BJ (cell line): ENCODE data around the gene PARS2. TPM values are rescaled to one million over a fixed set of nuclear protein-coding genes. Genes with fewer than 3 reads are reported as not detected.
"Not testable (repeated sequence)": the region's sequence is repeated elsewhere in the genome, so short reads cannot be mapped to it uniquely, and the experiment has no call there.

Experiments
- CTCF ChIA-PET: fragments of 350-600 bp; formaldehyde crosslinking; extraction: SDS; loops from one replicate; lab custom pipeline; 2021; ENCODE audit warnings: antibody characterized with exemption, inconsistent platforms; lab: Yijun Ruan, JAX
- POLR2A ChIA-PET: fragments of 300-600 bp; sonication (Branson Sonifier 250); formaldehyde crosslinking; extraction: SDS; loops from one replicate; lab custom pipeline; 2021; ENCODE audit warnings: antibody characterized with exemption; lab: Charles Lee
- DNase-seq: peaks from one replicate; pipeline ENCODE4 v3.0.0-alpha.2; 2011; ENCODE audit warnings: low read depth
- H3K27me3 ChIP-seq: 2 replicates; pipeline ENCODE4 v1.6.0; 2011; ENCODE audit warnings: low read length; ENCODE audit not compliant: control insufficient read depth, insufficient read depth
- H3K36me3 ChIP-seq: 2 replicates; pipeline ENCODE4 v1.5.1; 2011; ENCODE audit warnings: low read length; ENCODE audit not compliant: control insufficient read depth, insufficient read depth
- H3K4me3 ChIP-seq: 2 replicates; pipeline ENCODE4 v1.5.1; 2011; ENCODE audit warnings: low read depth, mild to moderate bottlenecking, control low read depth, low read length
- polyA plus RNA-seq: library from polyadenylated mRNA; depleted of rRNA; stranded (reverse); fragments of >200 nt; gene quantifications from 2 replicates; pipeline ENCODE4 v1.2.3, GENCODE V29; 2011
- TF ChIP-seq, protein P1 (sequence below): IDR thresholded peaks from 2 replicates; pipeline ENCODE4 v1.5.1; 2011; ENCODE audit warnings: low read depth, mild to moderate bottlenecking, control low read depth, inconsistent platforms, low read length, moderate library complexity; ENCODE audit not compliant: insufficient read depth

Gene PARS2
- polyA plus RNA-seq, 1 experiment, result 3.9 TPM

DNA sequence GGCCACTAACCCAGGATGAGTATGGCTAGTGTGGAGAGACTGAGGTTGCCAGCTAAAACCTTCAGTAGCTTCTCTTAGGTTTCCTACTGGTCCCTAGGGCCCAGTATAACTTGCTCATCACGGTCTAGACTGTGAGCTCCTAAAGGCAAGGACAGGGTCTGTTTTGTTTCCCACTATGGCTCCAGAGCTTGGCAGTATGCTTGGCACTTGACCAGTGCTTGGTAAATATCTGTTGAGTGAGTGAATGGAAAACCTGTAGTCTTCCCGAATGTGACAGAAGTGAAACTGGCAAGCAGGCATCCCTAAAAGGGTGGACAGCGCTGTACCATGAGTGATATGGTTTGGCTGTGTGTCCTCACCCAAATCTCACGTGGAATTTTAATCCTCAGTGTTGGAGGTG is 13.1 kb upstream of the PARS2 start:
- no peak for DNase-seq
- no peak overlapping the region for H3K4me3 ChIP-seq
- H3K27me3 ChIP-seq, result peaks cover 20% of the 10 kb centered on the region
- H3K36me3 ChIP-seq, result no peaks in the 10 kb centered on the region
- ChIA-PET POLR2A (no interaction called here), CTCF (no interaction called here)
- TF ChIP-seq, protein P1, sequence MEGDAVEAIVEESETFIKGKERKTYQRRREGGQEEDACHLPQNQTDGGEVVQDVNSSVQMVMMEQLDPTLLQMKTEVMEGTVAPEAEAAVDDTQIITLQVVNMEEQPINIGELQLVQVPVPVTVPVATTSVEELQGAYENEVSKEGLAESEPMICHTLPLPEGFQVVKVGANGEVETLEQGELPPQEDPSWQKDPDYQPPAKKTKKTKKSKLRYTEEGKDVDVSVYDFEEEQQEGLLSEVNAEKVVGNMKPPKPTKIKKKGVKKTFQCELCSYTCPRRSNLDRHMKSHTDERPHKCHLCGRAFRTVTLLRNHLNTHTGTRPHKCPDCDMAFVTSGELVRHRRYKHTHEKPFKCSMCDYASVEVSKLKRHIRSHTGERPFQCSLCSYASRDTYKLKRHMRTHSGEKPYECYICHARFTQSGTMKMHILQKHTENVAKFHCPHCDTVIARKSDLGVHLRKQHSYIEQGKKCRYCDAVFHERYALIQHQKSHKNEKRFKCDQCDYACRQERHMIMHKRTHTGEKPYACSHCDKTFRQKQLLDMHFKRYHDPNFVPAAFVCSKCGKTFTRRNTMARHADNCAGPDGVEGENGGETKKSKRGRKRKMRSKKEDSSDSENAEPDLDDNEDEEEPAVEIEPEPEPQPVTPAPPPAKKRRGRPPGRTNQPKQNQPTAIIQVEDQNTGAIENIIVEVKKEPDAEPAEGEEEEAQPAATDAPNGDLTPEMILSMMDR, result no peak

DNA sequence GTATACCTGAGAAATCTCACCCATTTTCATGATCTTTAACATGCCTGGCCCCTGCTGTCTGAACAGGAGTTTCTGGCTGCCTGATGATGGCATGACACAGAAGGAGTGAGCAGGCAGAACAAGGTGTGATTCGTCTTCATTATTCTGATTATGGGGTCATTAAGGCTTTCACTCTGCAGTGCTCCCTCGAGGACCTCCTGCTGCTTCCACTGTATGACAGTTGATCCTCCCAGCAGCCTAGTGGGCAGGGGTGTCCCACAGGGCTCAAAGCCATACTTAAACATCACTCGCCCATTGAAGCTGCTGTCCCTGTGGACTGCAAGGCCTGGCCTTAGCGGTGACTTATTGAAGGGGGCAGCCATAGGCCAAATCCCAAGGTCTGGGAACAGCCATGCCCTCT is 12.7 kb upstream of the PARS2 start:
- H3K4me3 ChIP-seq, result no peak overlapping the region
- ChIA-PET POLR2A (no interaction called here), CTCF (no interaction called here)
- no peak for DNase-seq
- TF ChIP-seq, protein P1, result no peak
- no peaks in the 10 kb centered on the region for H3K36me3 ChIP-seq
- H3K27me3 ChIP-seq, result peaks cover 17% of the 10 kb centered on the region

DNA sequence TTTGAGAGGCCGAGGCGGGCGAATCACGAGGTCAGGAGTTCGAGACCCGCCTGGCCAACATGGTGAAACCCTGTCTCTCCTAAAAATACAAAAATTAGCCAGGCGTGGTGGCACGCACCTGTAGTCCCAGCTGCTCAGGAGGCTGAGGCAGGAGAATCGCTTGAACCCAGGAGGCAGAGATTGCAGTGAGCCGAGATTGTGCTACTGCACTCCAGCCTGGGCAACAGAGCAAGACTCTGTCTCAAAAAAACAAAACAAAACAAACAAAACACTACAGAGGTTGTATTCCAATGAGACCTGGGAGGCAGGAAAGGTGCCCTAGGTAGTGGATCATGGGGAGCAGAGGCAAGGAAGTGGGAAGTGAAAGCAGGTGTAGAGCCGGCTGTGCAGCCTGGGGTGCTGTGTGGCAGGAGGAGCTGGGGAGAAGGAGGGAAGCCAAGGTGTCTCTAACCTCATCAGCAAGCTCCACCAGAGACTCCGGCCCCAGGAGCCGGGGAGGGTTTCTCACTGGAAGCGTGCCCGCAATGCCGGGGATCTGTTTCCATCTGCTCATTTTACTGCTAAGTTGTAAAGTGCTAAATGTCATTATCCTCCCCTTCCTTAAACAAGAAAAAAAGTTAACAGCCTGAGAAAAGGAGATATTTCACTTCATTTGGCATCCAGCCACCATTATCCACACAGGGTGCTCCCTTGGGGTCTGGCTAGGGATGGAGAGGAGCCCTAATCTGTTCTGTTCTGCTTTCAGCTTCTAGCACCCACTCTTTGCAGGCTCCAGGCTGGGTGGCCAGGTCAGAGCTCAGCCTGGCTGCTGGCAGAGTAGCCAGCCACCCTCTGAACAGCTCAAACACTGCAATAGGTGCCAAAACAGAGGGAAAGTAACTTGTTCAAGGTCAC is 11.8 kb upstream of the PARS2 start:
- H3K4me3 ChIP-seq, POLR2A ChIA-PET, H3K36me3 ChIP-seq, DNase-seq, CTCF ChIA-PET: not testable (repeated sequence)
- H3K27me3 ChIP-seq, result peaks cover 13% of the 10 kb centered on the region

DNA sequence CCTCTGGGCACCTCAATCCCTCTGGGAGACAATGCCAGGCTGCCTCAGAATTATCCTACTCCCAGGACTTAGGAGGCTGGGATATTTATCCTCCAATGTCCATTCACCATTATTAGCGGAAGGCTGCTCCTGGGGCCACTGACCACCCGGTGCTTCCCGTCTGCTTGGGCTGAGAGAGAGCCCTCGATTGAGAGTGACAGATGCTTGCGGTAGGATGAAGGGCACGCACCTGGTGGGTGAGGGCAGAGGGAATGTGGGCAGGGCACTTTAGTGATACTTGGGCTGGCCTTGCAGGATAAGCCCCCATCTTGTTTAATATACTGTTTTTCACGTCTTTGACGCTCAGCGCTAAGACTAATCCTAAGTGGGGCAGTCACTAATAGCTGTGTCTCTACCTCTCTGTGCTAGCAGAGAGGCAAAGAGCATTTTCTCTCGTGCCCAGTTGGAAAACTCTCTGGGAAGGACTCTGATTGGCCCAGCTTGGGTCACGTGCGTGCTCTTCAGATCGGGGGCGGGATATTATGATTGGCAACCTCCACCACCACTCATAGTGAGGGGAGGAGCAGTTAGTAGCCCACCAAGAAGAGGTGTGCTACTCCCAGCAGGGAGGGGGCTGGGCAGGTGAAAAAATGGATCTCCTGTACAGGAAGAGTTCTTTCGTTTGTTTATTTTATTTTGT is 10.6 kb upstream of the PARS2 start:
- ChIA-PET CTCF (no interaction called here), POLR2A (no interaction called here)
- no peak for DNase-seq

DNA sequence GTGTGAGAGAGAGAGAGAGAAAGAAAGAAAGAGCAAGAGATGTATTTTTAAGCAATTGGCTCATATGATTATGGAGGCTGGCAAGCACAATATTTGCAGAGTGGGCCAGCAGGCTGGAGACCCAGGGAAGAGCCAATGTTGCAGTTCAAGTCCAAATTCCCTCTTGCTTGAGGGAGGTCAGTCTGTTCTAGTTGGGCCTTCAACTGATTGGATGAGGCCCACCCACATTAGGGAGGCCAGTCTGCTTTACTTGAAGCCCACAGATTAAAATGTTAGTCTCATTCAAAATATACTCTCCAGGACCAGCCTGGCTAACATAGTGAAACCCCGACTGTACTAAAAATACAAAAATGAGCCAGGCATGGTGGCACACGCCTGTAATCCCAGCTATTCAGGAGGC is 8.6 kb upstream of the PARS2 start:
- DNase-seq, result no peak
- POLR2A ChIA-PET, result no interaction called here
- Histone ChIP-seq H3K27me3 (peaks cover 3% of the 10 kb centered on the region), H3K36me3 (no peaks in the 10 kb centered on the region), H3K4me3 (no peak overlapping the region)
- TF ChIP-seq, protein P1, result no peak
- CTCF ChIA-PET, result no interaction called here

More for the DNA sequence above, 10.6 kb upstream of the PARS2 start:
- Histone ChIP-seq H3K4me3 (no peak overlapping the region), H3K36me3 (no peaks in the 10 kb centered on the region), H3K27me3 (peaks cover 8% of the 10 kb centered on the region)
- TF ChIP-seq, protein P1, result no peak
